NT2/D1 (cell line): Measurements from ENCODE around the gene SLC16A10.

ENCODE experiments used
- SUZ12 ChIP-seq: IDR thresholded peaks from 2 replicates; pipeline ENCODE4 v1.6.1; 2011; ENCODE audit not compliant: insufficient read length, insufficient read depth; ENCODE audit errors: extremely low read depth
- YY1 ChIP-seq: IDR thresholded peaks from 2 replicates; pipeline ENCODE4 v1.6.1; 2011; ENCODE audit not compliant: insufficient read length, insufficient read depth

DNA sequence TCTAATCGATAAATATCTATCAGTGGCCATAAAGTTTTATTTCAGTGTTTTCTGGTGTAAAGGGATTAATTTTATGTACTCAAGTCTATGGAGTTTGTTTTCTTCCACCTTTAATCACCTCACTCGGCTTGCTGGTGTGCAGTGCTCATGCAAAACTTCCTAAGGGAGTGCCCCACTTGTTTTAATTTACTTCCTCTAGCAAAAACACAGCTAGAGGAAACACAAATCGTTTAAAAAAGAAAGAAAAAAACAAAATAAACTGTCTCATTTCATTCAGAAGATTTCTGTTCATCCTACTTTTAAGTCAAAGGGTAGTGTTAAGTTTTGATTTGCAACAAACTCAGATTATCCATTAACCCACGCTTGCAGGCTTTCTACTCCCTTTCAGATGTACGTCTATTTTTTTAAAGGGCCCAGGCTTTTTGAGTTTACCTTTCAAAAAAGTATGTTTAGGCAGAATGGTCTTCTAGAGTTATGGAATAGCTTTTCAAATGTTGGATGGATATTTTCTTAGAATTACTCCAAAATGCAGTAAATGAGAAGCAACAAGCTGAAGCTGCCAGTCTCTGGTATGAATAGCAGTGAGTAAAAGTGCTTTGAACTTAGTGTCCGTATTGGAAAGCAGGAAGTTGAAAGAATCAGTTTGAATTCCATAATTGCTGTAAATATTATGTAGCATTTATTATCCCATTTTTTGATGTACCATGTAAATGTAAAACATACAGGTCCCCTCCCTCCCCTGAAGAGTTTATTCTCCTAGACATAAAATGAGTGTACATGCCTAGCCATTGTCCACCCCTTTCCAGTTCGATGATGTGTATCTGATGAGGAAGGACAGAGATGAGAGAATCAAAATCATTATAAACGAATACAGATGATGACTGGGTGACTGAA is 113.3 kb downstream of the SLC16A10 start:
- TF ChIP-seq SUZ12 (no peak), YY1 (no peak)
